ENCODE results near the gene RBM33.

DNA sequence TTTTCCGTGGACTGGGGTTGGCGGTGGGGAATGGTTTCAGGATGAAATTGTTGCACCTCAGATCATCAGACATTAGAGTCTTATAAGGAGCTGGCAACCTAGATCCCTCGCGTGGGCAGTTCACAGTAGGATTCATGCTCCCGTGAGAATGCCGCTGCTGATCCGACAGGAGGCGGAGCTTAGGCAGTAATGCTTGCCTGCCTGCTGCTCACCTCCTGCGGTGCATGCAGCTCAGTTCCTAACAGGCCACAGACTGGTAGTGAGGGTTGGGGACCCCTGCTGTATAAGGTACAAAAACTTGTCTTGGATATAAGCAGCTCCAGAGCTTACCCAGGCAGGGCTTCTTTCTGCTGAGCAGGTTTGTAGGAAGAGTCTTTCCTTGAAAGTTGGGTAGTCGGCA, 113.9 kb downstream of the RBM33 start:
- TF ChIP-seq, protein P1, sequence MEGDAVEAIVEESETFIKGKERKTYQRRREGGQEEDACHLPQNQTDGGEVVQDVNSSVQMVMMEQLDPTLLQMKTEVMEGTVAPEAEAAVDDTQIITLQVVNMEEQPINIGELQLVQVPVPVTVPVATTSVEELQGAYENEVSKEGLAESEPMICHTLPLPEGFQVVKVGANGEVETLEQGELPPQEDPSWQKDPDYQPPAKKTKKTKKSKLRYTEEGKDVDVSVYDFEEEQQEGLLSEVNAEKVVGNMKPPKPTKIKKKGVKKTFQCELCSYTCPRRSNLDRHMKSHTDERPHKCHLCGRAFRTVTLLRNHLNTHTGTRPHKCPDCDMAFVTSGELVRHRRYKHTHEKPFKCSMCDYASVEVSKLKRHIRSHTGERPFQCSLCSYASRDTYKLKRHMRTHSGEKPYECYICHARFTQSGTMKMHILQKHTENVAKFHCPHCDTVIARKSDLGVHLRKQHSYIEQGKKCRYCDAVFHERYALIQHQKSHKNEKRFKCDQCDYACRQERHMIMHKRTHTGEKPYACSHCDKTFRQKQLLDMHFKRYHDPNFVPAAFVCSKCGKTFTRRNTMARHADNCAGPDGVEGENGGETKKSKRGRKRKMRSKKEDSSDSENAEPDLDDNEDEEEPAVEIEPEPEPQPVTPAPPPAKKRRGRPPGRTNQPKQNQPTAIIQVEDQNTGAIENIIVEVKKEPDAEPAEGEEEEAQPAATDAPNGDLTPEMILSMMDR (optimal IDR thresholded peaks at IDR 0.05 in 1 of 3, IDR thresholded peaks at IDR 0.05 in 1 of 3, conservative IDR thresholded peaks at IDR 0.05 in 1 of 3; ENCODE audit: extremely low read depth in 1 of 3, insufficient read depth in 2 of 3, low read length in 3 of 3): no peak
- TF ChIP-seq EZH2 (IDR thresholded peaks at IDR 0.05; ENCODE audit: low read length): no peak
